Measurements from ENCODE around the gene TUFT1. TPM values are rescaled to one million over a fixed set of nuclear protein-coding genes. Genes with fewer than 3 reads are reported as not detected.
"Not testable (repeated sequence)": the region's sequence is repeated elsewhere in the genome, so short reads cannot be mapped to it uniquely, and the experiment has no call there.

Gene TUFT1
- total and polyA plus RNA-seq, 2 of the 8 experiments (the other 6 are each of a cell fraction or from before 2014, with no cell fraction given): 7.3 to 10.4 TPM

- H4K91ac ChIP-seq (replicated peaks; ENCODE audit: insufficient read length, low read length): not testable (repeated sequence)
These were observed 62.4 kb downstream of the TUFT1 start for GRCh38 chr1:151602550-151602949.

More at GRCh38 chr1:151602550-151602949, 62.4 kb downstream of the TUFT1 start:
- H4K5ac ChIP-seq (ENCODE audit: insufficient read length, low read depth, low read length); H3K79me1 ChIP-seq (ENCODE audit: low read depth, low read length); H3K9me3 ChIP-seq (ENCODE audit: insufficient read depth in 2 of 2, low read depth in 1 of 2, low read length in 1 of 2); H4K8ac ChIP-seq (ENCODE audit: extremely low read depth, insufficient read depth, low read length); FAIRE-seq; H3K79me2 ChIP-seq (ENCODE audit: control insufficient read depth in 1 of 2, insufficient read depth in 2 of 2, low read length in 2 of 2); H3K27me3 ChIP-seq (replicated peaks in 1 of 4; ENCODE audit: control insufficient read depth in 3 of 4, extremely low read depth in 1 of 4, insufficient read depth in 3 of 4, low read length in 3 of 4); H2BK5ac ChIP-seq (ENCODE audit: low read depth, low read length); H2BK15ac ChIP-seq (ENCODE audit: low read length); H3K4me1 ChIP-seq (replicated peaks in 1 of 4; ENCODE audit: control insufficient read depth in 3 of 4, insufficient read depth in 4 of 4, low read length in 3 of 4); POLR2A ChIA-PET (ENCODE audit: partially characterized antibody); H2AFZ ChIP-seq (ENCODE audit: low read length); H3K4me3 ChIP-seq (ENCODE audit: extremely low read depth in 1 of 4, insufficient read depth in 2 of 4, low read depth in 3 of 4, low read length in 4 of 4); DNase-seq (ENCODE audit: low read depth in 1 of 2, low spot score in 2 of 2); H2AK5ac ChIP-seq (ENCODE audit: low read depth, low read length); H3K18ac ChIP-seq (ENCODE audit: extremely low read depth, low read length); H3K4me2 ChIP-seq (ENCODE audit: insufficient read depth in 1 of 2, low read depth in 2 of 2, low read length in 2 of 2); H3K23ac ChIP-seq (ENCODE audit: insufficient read length); H4K20me1 ChIP-seq (replicated peaks in 1 of 2; ENCODE audit: control insufficient read depth in 1 of 2, insufficient read depth in 2 of 2, low read length in 2 of 2); H3K36me3 ChIP-seq (ENCODE audit: control insufficient read depth in 2 of 4, insufficient read depth in 4 of 4, low read length in 3 of 4); H2BK20ac ChIP-seq (ENCODE audit: low read length); H2BK12ac ChIP-seq (ENCODE audit: low read depth, low read length); H2BK120ac ChIP-seq (replicated peaks; ENCODE audit: low read depth, low read length); H3K9ac ChIP-seq (replicated peaks in 1 of 4; ENCODE audit: extremely low read depth in 1 of 4, low read depth in 3 of 4, low read length in 3 of 4); H3K23me2 ChIP-seq (ENCODE audit: low read depth, low read length); H3K14ac ChIP-seq (ENCODE audit: insufficient read length); H3K27ac ChIP-seq (ENCODE audit: low read depth, low read length); H3K56ac ChIP-seq (replicated peaks; ENCODE audit: insufficient read length, low read depth, low read length); H3K4ac ChIP-seq (replicated peaks; ENCODE audit: insufficient read length, low read depth, low read length): not testable (repeated sequence)
- WGBS, 2 experiments (ENCODE audit: extremely low coverage in 1 of 2, insufficient coverage in 1 of 2, insufficient read length in 1 of 2, insufficient replicate concordance in 2 of 2, low coverage in 1 of 2, low lambda C conversion rate in 2 of 2, missing lambda C conversion rate in 1 of 2): 93% methylated on average over 3 of the region's 5 CpGs; no CpG with 5 or more reads in 1 of the 2 experiments
- CTCF ChIA-PET (ENCODE audit: partially characterized antibody): interaction anchor here (2.6 kb wide), 1 partner anchor 9 kb away, joined by 15 read pairs; no protein-coding TSS in a partner anchor
